Measurements from ENCODE around the gene CD81.

- TF ChIP-seq POLR2A (IDR thresholded peaks at IDR 0.05), result no peak
- TF ChIP-seq, protein P1, sequence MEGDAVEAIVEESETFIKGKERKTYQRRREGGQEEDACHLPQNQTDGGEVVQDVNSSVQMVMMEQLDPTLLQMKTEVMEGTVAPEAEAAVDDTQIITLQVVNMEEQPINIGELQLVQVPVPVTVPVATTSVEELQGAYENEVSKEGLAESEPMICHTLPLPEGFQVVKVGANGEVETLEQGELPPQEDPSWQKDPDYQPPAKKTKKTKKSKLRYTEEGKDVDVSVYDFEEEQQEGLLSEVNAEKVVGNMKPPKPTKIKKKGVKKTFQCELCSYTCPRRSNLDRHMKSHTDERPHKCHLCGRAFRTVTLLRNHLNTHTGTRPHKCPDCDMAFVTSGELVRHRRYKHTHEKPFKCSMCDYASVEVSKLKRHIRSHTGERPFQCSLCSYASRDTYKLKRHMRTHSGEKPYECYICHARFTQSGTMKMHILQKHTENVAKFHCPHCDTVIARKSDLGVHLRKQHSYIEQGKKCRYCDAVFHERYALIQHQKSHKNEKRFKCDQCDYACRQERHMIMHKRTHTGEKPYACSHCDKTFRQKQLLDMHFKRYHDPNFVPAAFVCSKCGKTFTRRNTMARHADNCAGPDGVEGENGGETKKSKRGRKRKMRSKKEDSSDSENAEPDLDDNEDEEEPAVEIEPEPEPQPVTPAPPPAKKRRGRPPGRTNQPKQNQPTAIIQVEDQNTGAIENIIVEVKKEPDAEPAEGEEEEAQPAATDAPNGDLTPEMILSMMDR (IDR thresholded peaks at IDR 0.05), result no peak
Observed at GRCh38 chr11:2423157-2424025, 46.3 kb downstream of the CD81 start.

All from thyroid gland (tissue), 4 donors.